Measurements from ENCODE around the gene ZNF554. TPM values are rescaled to one million over a fixed set of nuclear protein-coding genes. Genes with fewer than 3 reads are reported as not detected.

ZNF554 gene
- total RNA-seq, 1 donor, result 3.5 TPM

DNA sequence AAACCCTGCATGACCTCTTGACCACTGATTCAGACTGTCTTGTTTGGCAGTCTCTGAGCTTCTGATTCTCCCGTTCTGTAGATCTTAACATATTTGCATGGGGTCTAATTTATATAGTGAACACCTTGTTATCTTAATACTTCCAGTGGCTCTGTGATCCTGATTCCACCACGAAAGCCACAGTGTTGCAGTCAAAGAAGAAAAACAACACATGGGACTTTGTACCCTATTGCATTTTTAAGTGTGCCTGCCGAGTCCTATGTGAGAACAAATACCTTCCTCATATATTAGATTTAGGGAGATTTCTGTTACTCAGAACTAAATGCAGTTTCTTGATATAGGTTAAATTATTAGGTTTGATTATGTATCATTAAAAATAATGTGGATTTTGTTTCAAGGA lies 35.2 kb downstream of the ZNF554 start:
- no peak for DNase-seq (ENCODE audit: low read depth)
- H3K4me3 ChIP-seq (ENCODE audit: low read depth, low read length), result no peak overlapping the region
- TF ChIP-seq CTCF (IDR thresholded peaks at IDR 0.05; ENCODE audit: insufficient read depth, low read depth, low read length), result no peak

DNA sequence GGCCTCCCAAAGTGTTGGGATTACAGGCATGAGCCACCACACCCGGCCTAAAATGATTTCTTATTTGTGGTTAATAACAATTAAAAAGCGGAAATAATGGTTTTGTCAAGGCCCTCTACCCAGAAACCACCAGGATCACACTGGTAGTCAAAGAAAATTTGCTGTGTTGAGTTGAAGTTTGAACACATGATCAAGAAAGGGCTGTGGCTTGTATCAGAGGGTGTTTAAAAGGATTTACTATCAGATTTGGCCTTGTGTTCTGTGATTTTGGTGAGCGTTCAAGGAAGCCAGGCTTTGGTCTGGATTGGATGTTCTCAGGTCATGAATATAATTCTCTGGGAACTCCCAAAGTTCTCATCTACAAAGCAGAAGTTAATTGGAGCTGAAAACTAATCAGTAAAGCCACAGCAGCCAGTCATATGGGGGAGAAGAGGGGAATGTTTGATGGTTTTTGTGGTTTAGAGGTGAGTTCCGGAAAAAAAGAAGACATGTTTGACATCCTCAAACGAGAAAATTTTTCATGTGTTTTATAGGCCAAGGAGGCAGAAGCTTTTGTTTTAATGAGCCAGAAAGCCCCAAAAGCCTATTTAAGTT lies 36.9 kb downstream of the ZNF554 start:
- H3K4me3 ChIP-seq (ENCODE audit: low read depth, low read length), result no peak overlapping the region
- no peak for DNase-seq (ENCODE audit: low read depth)
- no peak for TF ChIP-seq CTCF (IDR thresholded peaks at IDR 0.05; ENCODE audit: insufficient read depth, low read depth, low read length)

DNA sequence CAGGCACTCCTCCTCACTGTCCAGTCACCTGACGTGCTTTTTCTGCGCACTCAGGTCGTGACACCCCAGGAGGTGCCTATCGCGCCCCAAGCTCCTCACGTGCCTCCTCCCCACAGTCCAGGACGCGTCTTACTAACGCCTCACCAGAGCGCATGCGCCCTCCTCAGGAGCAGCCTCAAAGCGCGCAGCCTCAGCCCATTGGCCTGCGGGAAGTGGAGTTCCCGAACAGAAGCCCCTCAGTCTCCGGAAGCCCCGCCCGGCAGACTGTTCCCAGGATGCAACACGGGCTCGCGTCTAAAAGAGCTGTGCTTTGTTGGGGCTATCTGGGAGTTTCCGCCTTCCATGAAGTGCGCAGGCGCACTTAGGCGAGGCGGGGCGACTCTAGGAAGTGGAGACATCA lies 39.2 kb downstream of the ZNF554 start:
- DNase-seq (ENCODE audit: low read depth), result no peak
- no peak overlapping the region for H3K4me3 ChIP-seq (ENCODE audit: low read depth, low read length)
- no peak for TF ChIP-seq CTCF (IDR thresholded peaks at IDR 0.05; ENCODE audit: insufficient read depth, low read depth, low read length)

DNA sequence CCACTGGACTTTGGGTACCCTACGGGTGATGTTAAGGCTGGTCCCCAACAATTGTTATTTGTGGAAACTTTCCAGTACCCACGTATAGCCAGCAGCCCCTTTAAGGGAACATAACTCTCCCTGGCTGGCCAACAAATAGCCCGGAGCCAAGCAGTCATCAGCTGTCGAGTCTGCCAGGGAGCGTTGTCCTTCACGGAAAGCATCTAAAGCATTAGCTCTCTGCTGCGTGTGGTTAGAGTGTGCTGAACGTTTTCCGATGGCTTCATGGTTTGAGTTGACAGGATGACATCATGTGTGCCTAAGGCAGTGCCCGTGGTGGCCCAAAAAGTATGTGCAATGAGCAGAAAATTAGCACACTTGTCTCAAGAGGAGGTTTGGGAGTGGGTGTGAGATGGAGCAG lies 44.1 kb downstream of the ZNF554 start:
- H3K4me3 ChIP-seq (ENCODE audit: low read depth, low read length), result no peak overlapping the region
- no peak for DNase-seq (ENCODE audit: low read depth)
- no peak for TF ChIP-seq CTCF (IDR thresholded peaks at IDR 0.05; ENCODE audit: insufficient read depth, low read depth, low read length)

- H3K4me3 ChIP-seq (ENCODE audit: low read depth, low read length), result no peak overlapping the region
- TF ChIP-seq CTCF (IDR thresholded peaks at IDR 0.05; ENCODE audit: insufficient read depth, low read depth, low read length), result no peak
- peak; percentile 36 for DNase-seq (ENCODE audit: low read depth)
Observed at GRCh38 chr19:2865334-2866100, 45.8 kb downstream of the ZNF554 start.

DNA sequence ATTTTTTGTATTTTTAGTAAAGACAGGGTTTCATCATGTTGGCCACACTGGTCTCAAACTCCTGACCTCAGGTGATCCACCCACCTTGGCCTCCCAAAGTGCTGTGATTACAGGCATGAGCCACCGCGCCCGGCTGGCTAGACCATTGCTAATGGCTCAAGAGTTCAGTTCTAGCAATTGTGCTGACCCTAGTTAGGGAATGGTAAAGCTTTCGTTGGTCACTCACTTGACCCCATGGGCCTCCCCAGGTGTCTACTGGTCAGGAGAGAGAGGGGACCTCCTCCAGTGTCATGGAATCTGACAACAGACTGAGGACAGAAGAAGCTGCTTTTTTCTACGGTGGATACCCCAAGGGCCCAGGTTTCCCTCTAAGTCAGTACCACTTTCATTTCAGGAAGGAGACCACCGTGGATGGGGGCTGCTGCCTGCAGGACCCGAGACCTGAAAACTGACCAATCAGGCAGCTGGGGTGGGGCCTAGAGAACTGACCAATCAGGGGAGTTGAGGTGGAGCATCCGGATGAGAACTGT lies 46.9 kb downstream of the ZNF554 start:
- DNase-seq (ENCODE audit: low read depth), result no peak
- H3K4me3 ChIP-seq (ENCODE audit: low read depth, low read length), result peak overlapping the region; percentile 53
- no peak for TF ChIP-seq CTCF (IDR thresholded peaks at IDR 0.05; ENCODE audit: insufficient read depth, low read depth, low read length)

Data from fibroblast of villous mesenchyme (primary cell).